HG03095 (cell line): Measurements from ENCODE around the gene E2F6.

ENCODE experiments used
- ATAC-seq: cut with Tn5 transposase; IDR thresholded peaks from one replicate; pipeline ENCODE4 v1.9.1; 2021; ENCODE audit warnings: moderate library complexity; ENCODE audit not compliant: unreplicated experiment

E2F6 gene

DNA sequence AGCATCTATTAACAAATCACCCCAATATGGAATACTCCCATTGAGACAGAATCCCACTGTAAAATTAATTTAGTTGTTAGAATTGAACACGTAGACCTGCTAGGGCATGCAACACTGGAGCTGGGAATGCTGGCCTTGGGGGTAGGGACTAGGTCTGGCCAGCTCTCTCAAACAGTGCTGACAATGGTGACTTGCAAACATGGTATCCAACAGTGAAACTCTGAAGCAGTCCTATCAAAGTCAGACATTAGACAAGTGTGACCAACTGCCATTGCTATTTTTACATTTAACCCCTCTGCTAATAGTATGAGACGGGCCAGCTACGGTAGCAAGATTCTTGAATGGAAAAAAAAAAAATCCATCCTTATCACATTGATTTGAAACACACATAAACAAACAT is 7.2 kb downstream of the E2F6 start:
- ATAC-seq: no peak

DNA sequence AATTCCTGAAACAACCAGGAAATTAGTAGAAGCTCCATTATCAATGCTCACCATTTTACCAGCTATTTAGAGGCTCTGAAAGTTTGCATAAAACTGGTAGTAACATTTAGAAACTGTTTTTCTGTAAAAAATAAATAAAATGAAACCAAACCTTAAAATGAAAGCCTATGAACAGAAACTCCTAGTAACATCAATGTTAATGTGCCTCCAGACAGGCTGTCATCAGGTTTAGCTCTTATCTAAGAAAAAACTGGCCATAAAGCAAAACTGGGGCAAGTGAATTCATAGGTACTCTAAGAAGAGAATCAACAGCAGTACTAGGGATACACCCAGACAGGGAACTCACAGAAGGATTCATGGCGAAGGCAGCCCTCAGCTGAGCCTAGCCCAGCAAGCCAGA is 8.0 kb downstream of the E2F6 start:
- ATAC-seq: no peak

DNA sequence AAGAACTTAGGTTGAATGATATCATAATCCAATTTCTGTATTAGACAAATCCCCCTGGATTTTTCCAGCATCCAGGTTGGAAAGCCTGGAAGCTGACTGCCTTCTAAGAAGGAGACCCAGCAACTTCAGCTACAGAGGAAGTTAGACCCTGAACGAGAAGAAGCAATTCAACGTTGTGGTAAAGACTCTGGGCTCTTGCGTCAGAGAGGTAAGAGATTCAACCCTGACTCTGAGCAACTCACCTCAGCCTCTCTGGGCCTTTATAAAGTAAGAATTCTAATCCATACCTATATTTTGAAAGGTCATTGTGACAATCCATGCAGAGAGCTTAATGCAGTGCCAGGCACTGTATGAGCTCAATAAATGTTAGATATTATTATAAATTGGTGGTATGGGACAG is 9.7 kb downstream of the E2F6 start:
- ATAC-seq: no peak

DNA sequence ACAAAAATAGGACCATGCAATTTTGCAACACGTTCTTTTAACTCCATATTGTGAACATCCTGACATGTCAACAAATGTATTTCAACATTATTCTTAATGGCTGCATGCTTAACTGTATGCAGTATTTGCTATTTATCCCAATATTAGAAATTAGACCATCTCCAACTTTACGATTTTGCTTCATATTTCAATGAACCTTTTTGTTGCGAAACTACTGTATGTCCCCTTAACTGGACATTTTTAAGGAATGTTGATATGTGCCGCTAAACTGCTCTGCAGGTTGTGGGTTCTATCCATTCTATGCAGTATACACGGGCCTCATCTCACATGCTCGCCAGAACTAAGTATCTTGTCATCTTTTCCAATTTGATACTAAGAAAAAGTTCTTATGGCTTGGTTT is 11.1 kb downstream of the E2F6 start:
- ATAC-seq: no peak

DNA sequence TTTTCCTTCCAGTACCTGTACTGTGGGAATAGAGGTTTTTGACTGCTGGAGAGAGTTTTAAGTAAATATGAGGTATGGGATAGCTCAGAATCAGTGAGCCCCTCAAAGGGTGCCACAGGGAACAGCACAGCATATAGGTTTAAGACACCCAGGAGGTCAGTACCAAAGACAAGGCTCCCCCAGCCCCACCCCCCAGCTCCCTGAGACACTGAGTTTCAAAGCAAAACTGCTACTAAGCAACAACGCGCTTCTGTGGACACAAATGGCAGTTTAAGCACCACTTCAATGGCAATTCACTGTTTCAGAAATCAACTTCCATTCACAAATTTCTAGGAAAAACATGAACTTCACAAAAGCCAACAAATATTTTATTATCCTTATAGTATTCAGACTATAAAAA is 15.2 kb downstream of the E2F6 start:
- no peak for ATAC-seq

DNA sequence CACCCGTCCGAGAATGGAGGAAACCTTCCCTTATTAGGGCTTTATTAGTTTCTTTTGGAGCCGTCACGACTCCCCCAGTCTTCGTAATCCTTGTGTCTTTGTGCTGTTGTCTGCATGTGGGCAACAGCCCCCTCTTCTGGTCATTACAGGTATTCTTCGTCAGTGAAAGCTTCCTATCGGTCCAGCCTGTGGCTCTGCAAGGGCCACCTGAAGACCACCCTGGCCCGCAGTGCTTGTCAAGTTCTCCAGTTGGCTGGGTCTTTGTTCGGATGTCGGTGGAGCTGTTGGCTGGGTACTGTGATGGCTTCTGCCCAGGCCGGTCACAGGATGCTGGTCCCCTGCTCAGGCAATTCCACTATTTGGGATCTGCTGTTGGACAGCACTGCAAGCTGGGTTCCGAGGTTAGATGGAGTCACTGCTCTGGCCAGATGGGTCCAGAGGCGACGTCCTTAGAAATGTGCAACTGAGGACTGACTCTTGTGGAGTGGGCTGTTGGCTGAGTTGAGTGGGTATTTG is 19.2 kb downstream of the E2F6 start:
- no peak for ATAC-seq

DNA sequence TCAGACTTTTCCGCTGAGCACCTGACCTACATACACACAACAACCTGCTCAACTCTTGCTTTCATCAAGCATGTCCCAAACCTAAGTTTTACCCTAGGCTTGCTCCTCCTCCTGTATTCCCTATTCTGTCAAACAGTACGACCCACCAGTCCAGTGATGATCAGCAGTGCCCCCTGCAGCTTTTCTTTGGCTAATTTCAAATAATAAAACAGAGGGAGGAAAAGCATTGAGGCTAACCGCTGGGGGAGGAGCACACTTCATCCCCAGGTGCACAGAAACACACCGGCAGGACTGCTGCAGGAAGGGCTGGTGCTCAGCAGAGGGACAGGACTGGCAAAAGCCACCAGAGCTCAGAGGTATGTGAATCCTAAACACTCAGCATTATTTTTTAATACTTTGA is 21.2 kb downstream of the E2F6 start:
- no peak for ATAC-seq

DNA sequence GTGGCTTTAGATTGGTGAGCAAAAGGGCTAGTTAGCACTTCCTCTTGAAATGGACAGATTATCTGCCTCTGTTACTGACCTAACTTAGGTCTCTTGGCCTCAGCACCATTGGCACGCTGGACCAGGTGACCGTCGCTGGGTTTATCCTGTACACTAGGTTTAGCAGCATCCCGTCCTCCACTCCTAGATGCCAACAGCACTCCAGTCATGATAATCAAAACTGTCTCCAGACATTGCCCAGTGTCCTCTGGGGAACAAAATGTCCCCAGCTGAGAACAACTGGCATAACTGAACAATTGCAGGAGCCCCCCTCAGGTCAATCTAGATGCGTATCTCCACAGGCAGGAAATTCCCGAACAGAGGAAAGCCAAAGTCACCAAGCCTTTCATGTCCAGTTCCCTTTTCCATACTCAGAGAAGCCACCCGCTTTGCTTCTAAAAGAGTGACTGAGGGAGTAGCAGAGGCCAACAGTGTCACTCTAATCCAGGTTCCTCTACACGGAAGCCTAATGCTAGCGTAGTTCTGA is 27.3 kb downstream of the E2F6 start:
- ATAC-seq: no peak

DNA sequence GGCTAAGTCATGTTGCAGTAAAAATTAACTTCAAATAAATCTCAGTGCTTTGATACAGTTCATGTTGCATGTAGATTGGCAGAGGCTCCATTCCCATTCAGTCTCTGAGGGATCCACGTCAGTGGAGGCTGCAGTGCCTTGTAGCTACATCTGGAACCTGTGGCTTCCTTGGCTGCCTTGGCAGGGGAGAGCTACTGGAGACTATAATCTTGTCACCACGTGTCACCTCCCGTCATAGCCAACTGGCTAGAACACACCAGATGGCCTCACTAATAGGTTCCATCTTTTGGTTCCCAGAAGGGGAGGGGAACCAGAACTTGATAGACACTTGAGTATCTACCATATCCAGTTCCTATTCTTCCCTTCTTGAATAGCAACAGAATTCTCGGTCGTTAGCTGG is 28.4 kb downstream of the E2F6 start:
- ATAC-seq: no peak

DNA sequence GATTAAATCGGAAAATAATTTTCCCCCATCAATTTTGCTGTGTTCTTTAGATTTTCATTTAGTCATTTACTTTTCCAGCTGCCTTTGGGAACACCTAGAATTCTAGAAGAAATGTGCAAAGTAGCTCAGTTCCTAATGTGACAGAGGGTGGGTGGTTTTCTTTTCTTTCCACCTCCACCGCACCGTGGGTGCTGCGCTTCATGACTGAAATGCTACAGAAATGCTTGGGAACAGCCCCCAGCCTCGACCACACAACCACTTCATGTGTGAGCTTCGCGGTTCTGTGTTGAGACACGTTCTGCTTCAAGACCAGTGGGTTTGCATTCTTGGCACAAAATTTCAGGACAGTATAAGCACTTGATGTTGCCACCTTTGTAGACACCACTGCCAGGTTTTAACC is 30.9 kb downstream of the E2F6 start:
- no peak for ATAC-seq

DNA sequence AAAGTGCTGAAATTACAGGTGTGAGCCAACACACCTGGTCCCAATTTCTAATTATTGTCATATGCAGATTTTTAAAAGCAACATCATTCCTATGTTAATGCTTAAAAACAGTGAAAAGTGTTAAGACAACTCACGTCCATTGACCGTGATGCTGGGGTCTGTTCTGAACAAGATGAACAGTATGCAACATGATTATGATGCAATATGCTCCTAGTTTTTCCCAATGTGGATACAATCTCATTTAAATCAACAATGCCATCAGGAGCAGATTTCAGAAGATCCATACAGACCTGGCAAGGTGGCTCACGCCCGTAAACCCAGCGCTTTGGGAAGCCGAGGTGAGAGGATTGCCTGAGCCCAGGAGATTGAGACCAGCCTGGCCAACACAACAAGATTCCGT is 31.5 kb downstream of the E2F6 start:
- ATAC-seq: no peak

DNA sequence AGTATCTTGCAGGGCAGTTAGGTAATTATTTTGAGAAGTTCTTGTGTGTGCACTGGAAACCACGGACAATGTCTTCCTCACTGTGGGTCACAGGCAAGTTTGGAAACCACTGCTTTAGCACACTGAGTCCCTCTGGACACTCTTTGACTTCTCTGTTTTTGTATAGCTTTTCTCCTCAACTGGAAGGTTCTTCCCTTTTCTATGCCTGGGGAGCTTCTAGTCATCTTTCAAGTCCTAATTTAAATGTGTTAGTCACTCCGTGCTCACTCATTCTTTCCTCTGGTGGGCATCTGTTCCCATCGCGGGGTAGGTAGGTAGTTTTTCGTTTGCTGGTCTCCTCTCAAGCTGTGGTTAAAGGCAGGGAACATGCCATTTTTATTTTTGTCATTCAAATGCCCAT is 32.1 kb downstream of the E2F6 start:
- no peak for ATAC-seq

DNA sequence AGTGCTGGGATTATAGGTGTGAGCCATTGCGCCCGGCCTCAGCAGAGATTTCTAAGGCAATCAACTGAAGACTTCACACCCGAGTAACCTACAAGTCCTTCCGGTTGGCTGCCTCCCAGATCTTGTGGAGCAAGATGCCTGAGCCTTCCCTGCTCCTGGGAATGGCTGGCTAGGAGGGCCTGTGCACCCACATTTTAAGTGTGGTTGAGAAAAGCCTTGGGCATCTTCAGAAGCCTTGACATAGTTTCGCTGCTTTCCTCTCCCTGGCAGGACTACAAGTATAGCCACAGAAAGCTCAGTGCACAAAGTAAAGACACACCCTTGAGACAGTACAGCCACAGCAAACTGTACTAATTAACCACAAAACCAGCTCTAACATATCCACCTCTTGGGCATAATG is 35.2 kb downstream of the E2F6 start:
- ATAC-seq: no peak

DNA sequence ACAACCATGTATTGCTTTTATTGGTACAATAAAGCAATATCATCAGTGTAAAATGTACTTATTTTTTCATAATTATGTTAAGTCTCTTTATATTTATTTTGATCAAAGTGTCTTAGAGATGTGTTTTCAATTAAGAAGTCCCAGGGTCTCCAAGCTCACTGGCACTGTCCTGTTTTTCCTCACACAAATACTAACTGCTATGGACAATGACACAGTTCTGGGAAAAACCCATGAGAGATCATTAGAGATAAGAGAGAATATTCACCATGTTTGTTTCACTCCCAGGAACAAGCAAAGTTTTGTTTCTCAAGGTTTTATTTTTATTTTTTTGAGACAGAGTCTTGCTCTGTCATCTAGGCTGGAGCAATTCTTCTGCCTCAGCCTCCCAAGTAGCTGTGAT is 38.7 kb downstream of the E2F6 start:
- no peak for ATAC-seq

DNA sequence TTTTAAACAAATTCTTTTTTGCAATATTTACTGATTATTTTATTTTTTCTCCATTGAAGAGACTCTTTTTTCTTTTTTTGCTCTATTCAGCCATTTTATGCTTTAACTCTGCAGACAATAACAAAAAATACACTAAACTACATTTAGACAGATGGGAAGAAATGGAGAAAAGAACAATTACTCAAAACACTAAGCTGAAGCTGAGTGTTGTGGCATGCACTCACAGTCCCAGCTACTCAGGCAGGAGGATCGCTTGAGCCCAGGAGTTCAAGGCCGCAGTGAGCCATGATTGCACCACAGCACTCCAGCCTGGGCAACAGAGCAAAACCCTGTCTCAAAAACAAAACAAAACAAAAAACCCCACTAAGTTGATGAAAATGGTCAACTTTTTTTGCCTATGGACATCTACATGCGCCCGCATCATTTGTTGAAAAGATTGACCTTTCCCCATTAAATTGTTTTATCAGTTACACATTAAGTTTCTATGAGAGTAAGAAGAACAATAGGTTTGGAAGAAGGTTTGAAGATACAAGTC is 43.0 kb downstream of the E2F6 start:
- no peak for ATAC-seq

DNA sequence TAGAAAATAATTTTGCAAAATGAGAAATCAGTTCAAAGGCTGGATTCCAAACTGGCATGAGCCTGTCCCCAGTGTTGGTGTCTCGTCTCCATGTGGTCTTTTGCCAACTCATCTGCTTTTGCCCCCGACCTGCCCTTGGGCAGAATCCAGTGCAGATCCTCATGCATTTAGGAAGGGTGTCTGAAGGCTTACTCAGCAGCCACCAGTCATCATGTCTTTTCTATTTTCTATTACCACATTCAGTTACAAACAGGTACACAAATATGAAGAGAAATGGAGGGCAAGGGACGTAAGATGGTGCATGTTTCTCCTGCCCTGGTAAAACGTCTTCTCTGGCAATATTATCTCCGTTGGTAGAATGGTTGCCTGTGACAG is 43.5 kb downstream of the E2F6 start:
- no peak for ATAC-seq

DNA sequence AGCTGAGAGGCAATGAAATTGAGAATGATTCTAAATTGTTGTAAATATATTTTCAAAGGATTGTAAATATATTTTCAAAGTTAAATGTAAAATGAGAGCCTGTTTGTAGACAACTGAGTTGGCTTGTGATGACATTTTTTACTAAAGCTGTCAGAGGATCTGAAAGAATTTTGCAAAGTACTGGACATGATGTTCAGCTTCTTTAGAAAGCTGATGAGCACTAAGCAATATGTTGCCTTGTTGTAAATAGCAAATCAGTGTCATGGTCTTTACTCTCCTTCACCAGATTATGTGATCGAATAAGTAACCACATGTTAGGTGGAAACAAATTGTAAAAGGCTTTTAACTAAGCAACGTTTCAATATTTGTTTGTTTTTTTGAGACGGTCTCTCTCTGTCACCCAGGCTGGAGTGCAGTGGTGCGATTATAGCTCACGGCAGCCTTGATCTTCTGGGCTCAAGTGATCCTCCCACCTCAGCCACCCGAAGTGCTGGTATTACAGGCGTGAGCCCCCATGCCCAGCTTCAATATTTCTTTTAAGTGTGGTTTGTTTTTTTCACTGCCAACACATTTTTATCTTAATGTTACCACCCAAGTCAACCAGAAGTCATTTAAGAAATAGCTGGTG is 44.0 kb downstream of the E2F6 start:
- no peak for ATAC-seq

DNA sequence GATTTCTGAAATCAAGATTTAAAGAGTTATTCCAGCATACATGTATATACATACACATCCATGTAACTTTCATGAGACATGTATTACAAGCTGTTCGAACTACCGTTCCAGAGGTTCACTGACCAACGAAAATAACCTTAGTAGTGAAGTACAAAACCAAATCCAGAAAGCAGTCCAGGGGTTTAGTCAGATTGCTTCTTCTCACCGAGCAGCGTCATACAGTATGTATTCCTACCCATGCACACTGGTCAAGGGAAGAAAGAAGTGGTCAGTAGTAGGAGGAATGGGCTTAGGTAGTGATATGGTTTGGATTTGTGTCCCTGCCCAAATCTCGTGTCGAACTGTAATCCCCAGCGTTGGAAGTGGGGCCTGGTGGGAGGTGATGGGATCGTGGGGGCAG is 45.3 kb downstream of the E2F6 start:
- ATAC-seq: no peak

DNA sequence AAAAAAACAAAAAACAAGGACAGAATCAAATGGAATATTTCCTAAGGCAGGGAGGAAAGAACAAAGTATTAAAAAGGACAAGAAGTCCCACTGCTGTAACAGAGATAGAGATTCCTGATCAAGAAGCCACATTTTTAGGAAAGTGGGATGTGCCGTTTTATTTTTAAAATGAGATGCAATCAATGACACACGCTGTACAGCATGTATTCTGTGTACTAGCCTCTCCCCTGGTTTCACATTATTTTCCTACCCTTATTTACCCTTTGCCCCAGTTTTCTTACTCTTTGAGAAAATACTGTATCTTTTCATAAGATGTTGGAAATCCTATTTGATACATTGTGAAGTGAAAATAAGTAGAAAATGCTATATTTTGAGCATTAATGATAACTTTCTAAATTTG is 45.8 kb downstream of the E2F6 start:
- no peak for ATAC-seq

DNA sequence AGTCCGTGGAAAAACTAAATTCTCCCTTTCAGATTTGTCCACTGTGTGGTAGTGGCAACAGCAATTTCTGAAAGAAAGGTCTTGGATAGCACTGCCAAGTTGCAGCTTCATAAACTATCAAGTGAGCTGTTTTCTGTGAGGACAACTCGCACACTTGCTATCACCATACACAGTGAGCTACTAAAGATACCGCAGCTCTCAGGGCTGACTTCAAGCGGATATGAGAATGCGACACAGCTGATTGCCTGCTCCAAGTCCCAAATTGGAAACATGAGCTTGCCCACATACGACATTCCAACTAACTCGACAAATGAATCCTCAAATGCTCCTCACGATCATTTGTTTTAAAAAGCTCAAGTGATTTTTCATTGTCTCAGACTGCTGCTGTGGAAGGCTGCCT is 46.2 kb downstream of the E2F6 start:
- no peak for ATAC-seq

DNA sequence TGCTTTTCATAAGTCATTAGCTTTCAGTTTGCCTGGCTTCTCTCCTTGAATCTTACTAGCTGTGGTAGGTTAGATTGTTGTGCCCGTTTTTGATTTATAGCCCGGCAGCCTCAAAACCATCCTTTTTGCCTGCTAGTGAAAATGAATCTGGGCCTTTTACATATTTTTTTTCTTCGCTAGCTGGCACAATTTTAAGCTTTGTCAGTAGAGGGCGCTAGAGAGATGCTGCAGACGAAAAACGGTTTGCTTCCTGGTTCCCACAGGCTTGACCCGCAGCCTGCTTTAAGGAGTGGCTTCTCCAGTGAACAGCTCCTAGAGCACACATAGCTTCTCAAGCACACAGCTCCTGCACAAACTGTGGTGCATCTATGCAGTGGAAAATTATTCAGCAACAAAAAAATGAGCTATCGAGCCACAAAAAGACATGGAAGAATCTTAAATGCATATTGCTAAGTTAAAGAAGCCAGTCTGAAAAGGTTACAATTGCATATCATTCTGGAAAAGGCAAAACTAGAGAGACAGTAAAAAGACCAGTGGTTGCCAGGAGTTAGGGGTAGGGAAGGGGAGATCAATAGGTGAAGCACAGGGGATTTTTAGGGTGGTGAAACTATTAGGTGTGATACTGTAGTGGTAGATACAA is 47.9 kb downstream of the E2F6 start:
- no peak for ATAC-seq

DNA sequence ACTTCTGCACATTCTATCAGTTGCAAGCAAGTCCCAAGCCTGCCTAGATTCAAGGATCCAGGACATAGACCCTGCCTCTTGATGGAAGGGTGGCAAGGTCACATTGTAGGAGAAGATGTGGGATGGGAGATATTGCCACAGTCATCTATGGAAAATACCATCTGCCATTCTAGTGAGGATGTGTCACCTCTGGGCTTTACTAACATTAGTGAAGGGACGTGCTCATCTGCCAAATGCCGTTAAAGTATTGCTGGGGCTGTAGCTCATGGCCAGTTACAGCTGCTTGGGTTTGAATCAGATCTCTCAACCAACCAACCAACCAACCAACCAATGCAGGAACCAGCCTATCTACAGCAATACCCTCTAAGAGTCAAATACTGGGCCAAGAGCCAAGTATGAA is 49.0 kb downstream of the E2F6 start:
- ATAC-seq: no peak

DNA sequence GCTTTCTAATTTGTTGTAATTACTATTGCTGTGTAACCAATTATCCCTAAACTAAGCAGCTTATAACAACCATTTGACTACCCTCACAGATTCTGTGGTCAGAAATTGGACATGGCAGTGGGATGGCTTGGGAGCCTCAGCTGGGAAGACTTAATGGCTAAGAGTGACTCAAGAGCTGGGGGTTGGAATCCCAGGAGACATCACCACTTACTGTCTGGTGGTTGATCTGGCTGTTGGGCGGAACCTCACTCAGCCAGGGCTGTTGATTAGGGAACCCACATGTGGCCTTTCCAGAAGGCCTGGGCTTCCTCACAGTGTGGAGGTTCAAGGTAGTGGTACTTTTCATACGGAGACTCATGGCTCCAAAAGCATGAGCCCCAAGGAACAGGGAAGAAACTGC is 49.8 kb downstream of the E2F6 start:
- no peak for ATAC-seq
